ENCODE data around the gene SPRED3.
"Not testable (repeated sequence)": the region's sequence is repeated elsewhere in the genome, so short reads cannot be mapped to it uniquely, and the experiment has no call there.

SPRED3 gene

DNA sequence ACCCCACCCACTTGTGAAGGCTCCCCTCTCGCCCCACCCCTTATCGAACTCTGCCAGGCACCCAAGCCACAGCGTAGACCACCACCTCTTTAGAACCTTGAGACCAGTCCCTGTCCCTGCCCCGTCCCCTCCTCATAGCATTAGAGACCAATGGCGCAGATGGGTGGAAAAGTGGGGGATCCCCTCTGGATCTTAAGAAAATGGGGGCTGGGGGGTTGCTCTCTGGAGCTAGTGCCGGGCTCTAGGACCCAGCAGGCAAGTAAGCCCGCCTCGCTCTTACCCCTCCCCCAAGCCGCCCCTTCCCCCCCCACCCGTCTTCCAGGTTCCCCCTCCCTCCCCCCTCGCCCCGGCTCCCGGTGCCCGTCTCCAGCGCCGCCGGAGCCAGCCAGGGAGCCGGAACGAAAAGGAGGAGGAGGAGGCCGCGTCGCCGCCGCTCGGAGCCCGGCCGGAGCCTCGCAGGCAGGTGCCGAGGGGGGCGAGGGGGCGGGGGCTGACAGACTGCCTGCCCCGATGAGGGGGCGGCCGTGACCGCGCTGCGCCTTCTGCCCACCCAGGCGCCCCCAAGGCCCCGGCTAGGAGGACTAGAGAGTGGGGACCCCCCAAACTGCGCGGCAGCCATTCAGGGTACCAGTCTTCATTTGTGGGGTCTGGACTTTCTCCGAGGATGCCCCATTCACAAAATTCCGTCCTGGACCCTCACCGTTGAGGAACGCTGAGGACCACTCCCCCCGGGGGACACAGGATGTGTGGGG lies at the start of gene SPRED3:
Gene SPRED3 (plus strand): TSS at position 349 of the 752 bp plus-strand sequence. CDS start 1,606 bp downstream, outside the sequence.
- no peak for DNase-seq

DNA sequence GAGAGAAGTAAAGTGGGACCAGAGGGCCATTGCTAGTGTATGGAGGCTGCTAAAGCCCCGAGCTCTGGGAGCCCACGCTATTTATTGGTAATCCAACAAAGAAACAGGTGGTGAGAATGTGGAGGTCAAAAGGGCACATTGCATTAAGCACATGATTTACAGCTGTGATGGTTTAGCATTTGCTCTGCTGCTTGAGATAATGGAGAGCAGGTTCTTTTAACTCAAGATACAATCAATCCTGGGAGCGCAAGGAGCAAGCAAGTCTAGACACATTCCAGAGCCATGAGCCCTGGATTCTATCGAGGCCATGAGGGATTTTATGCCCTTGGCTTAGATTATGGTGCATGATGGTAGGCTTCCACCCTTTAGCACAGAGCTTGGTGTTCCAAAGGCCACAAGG lies 49.5 kb upstream of the SPRED3 start:
- DNase-seq = not testable (repeated sequence)

DNA sequence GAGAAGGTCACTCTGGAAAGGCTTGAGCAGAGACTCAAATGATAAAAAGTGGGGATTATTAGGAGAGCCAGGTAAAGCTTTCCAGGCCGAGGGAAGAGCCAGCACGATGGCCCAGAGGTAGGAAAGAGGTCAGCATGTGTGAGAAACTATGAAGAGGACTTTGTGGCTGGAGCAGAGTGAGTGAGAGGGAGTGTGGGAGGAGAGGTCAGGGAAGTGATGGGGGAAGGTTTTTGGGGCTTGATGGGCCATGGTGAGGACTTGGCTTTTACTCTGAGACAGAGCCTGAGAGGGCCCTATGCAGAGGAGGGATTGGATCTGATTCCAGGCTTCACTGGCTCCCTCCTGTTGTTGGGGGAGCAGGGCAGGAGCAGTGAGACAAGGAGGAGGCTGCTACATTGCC lies 47.6 kb upstream of the SPRED3 start:
- no peak for DNase-seq

- DNase-seq = no peak
Observed at GRCh38 chr19:38346837-38347236, 41.7 kb upstream of the SPRED3 start.

- no peak for DNase-seq
Observed at GRCh38 chr19:38350883-38351282, 37.6 kb upstream of the SPRED3 start.

DNA sequence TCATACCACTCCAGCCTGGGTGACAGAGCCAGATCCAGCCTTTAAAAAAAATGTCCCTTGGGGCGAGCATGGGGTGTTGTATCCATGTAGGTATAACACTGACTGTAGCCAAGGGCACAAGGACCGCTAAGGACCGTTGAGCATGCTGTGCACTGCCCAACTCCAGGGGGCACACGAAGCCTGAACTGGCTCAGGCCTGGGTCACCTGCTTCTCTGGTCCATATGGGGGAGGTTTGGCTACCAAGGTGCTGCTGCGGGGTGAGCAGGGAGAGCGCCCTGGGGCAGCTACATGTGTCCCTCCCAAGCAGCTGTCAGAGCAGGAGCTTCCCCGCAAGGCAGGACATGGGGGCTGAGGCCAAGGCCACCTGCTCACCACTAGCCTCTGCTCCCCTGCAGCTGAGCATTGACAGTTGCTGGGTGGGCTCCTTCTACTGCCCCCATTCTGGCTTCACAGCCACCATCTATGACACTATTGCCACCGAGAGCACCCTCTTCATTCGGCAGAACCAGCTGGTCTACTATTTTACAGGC lies 36.6 kb upstream of the SPRED3 start:
- DNase-seq = no peak

DNA sequence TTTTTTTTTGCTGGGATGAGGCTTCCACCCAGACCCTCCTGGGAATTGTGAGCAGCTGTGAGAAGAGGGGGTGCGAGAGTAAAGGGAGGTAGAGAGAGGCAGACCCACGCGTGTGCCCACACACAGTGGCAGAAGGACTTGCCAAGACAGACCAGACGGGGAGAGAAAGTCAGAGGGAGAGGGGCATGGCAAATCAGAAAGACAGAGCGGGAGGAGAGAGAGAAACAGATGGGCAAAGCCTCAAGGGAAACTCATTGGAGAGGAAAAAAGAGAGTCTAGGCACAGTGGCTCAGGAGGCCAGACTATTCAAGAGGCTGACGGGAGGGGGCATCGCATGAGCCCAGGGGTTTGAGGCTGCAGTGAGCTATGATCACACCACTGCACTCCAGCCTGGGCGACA lies 35.9 kb upstream of the SPRED3 start:
- no peak for DNase-seq

GRCh38 chr19:38355728-38356725 lies 32.5 kb upstream of the SPRED3 start:
- DNase-seq = no peak

DNA sequence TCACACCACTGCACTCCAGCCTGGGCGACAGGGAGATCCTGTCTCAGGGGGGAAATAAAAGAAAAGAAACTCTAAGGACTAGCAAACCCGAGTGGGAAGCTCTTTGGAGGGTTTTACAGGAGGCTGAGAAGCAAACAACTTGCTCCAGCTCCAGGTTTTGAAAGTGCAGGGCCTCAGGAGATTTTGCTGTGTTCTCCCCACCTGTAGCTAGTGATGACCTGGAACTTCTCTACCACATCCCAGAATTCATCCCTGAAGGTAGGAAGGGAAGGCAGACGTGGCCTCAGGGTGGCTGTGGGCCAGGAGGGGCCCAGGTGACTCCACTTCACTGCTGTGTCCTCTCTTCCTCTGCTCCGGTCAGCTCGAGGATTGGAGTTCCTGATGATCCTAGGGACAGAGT lies 30.4 kb upstream of the SPRED3 start:
- no peak for DNase-seq

DNA sequence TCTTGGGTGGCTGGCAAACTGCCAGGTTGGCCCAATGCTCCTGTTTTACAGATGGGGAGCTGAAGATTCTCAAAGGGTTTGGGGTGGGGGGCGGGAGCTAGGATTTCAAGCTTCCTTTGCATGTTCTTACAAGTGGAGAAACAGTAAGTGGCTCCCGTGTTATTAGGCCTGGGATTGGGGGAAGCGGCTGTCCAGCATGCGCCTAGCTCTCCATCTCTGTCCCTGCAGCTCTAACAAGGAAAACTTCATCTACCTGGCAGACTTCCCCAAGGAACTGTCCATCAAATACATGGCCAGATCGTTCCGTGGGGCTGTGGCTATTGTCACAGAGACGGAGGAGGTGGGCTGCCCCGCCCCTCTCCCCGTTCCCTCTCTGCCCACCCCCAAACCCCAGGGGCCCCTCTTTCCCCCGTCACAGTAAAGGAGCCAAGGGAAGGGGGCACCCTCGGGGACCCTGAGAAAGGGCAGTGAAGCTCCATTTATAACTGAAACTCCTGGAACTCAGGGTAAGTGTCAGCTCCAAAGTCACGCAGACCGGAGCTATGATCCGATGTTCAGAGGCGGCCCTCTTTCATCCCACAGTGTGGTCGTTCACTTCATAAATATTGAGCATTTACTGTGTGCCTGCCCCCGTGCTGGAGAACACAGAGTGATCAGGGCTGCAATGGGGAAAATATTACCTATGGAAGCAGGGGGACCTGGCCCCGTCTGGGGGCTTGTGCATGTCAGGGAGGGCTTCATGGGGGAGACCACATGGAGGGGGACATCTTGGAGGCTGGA lies 29.1 kb upstream of the SPRED3 start:
- no peak for DNase-seq

DNA sequence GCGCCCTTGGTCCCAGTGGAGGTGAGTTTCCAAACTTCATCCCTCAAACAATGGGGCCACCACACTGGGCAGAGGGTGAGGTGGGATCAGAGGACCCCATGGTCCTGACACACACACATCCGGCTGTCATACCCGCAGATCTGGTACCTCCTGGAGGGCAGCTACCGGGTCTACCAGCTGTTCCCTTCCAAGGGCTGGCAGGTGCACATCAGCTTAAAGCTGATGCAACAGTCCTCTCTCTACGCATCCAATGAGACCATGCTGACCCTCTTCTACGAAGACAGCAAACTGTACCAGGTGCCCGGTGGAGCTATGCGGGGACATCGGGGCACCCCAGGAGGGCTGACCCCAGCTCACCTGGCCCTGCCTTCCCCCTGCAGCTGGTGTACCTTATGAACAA lies 28.1 kb upstream of the SPRED3 start:
- no peak for DNase-seq

DNA sequence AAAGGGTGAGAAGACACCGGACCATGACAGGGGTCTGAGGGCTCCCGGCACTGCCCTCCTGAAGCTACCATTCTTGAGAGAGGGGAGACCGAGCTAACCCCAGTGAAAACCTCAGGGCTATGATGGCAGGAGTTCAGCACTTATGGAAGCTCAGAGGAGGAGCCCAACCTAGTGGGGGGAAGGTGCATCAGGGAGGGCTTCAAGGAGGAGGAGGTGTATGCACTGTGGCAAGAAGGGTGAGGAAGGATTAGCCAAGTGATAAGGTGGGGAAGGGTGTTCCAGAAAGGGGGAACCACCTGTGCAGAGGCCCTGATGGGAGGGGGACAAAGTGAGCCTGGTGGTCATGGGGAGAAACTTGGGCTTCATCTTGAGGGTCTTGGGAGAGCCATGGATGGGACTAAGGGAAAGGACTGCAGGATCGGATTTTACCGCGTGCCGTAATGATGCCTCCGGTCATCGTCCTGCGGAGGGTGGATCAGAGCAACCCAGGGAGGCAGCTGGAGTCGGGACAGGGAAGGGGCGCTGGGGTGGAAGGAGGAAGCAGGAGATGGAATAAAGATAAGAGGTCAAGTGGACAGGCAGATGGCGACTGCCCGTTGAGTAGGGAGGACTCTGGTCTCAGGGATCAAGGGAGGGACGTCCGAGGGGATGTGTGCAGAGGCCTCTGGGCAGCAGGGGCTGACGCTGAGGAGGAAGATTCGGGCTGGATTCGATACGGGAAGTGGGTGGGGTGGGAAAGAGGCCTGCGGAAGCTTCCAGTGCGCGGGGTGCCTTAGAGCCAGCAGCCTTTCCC lies 27.5 kb upstream of the SPRED3 start:
- DNase-seq = no peak

DNA sequence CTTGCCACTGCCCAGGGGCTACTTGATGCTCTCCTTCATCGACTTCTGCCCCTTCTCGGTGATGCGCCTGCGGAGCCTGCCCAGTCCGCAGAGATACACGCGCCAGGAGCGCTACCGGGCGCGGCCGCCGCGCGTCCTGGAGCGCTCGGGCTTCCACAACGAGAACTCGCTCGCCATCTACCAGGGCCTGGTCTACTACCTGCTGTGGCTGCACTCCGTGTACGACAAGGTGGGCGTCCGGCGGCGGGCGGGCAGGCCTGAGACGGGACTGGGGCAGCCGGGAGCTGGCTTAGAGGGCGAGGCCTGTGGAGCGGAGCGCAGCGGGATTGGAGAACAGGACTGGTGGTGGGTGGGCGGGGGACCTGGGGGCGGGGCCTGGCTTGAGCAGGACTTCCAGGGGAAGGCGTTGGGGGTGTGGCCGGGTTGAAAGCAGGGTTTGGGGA lies 26.8 kb upstream of the SPRED3 start:
- peak; percentile 82 for DNase-seq

DNA sequence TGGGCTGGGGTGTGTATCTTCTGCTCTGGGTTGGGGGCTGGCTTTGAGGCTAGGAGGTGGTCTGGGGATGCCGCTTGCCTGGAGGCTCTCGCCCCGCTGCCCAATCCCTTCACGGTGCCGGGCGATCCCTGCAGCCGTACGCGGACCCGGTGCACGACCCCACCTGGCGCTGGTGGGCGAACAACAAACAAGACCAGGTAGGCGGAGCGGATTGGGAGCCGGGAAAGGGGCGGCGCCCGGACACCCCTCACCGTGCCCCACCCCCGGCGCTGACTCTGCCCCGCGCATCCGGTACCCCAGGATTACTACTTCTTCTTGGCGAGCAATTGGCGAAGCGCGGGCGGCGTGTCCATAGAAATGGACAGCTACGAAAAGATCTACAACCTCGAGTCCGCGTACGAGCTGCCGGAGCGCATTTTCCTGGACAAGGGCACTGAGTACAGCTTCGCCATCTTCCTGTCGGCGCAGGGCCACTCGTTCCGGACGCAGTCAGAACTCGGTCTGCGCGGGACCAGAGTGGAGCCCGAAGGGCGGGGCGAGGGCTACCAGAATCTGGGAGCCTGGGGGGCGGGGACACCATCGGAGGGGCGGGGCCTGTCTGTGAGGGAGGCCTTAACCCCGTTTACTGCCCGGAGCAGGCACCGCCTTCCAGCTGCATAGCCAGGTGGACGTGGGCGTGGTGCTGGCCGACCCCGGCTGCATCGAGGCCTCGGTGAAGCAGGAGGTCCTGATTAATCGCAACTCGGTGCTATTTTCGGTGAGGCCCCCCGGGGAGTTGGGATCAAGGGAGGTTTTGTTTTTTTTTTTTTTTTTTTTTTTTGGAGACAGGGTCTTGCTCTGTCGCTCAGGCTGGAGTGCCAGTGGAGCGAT lies 26.2 kb upstream of the SPRED3 start:
- DNase-seq = peak; percentile 81

DNA sequence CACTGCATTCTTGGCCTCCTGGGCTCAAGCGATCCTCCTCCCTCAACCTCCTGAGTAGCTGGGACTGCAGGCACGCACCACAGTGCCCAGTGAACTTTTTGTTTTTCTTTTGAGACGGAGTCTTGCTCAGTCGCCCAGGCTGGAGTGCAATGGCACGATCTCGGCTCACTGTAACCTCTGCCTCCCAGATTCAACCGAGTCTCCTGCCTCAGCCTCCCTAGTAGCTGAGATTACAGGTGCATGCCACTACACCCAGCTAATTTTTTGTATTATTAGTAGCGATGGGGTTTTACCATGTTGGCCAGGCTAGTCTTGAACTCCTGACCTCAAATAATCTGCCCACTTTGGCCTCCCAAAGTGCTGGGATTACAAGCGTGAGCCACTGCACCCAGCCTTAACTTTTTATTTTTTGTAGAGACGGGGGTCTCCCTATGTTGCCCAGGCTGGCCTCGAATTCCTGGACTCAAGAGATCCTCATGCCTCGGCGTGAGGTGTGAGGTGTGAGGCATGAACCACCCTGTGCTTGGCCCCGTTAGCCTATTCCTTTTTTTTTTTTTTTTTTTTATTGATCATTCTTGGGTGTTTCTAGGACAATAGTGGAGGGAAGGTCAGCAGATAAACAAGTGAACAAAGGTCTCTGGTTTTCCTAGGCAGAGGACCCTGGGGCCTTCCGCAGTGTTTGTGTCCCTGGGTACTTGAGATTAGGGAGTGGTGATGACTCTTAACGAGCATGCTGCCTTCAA lies 25.4 kb upstream of the SPRED3 start:
- not testable (repeated sequence) for DNase-seq

DNA sequence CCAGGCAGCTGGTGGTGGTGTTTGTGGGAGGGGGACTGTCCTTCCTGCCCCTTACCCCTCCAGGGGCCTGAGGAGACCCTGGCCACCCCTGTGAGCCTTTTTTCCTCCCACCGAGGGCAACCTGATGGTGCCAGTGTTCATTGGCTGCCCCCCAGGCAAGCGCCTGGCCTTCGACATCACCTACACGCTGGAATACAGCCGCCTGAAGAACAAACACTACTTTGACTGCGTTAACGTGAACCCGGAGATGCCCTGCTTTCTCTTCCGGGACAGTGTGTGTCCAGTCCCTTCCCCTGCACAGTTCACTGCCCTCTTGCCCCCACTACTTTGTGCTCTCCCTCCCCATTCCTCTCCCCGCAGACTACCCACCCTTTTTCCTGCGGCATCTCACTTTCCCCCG lies 21.5 kb upstream of the SPRED3 start:
- no peak for DNase-seq

GRCh38 chr19:38369584-38369983 lies 18.9 kb upstream of the SPRED3 start:
- DNase-seq = no peak

DNA sequence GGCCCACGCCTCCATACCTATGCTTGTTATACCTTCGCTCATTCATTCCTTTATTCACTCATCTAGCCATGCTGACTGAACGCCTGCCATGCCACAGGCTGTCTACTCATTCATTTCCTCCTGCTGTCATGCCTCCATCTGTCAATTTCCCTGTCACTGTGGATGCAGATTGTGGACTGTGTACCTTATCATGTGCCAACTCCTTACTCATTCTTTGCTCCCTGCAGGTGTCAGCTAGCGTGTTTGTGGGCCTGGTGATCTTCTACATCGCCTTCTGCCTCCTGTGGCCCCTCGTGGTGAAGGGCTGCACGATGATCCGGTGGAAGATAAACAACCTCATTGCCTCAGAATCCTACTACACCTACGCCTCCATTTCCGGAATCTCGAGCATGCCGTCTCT lies 18.2 kb upstream of the SPRED3 start:
- DNase-seq = no peak

DNA sequence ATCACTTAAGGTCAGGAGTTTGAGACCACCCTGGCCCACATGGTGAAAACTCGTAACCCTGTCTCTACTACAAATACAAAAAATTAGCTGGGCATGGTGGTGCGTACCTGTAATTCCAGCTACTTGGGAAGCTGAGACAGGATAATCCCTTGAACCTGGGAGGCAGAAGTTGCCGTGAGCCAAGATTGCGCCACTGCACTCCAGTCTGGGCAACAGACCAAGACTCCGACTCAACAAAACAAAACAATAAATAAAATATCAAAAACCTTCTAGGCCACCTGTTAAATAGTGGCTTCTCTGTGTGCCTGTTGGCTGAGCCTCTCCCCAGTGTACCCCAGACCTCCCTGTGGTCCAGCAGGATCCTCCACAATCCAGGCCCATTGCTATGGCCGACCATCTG lies 17.4 kb upstream of the SPRED3 start:
- no peak for DNase-seq

DNA sequence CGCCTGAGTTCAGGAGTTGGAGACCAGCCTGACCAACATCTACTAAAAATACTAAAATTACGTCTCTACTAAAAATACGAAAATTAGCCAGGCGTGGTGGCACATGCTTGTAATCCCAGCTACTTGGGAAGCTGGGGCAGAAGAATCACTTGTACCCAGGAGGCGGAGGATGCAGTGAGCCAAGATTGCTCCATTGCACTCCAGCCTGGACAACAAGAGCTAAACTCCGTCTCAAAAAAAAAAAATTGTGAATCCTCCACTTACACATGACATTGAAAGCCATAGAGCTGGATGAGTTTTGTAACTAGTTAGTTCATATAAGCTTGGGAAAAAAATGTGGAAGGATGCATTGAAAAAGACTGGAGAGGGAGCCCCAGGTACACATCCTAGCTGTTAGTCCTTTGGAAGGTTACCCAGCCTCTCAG lies 14.6 kb upstream of the SPRED3 start:
- no peak for DNase-seq
